GM18505 (cell line): Measurements from ENCODE around the gene IGF1R.

ENCODE experiments used
- ATAC-seq: cut with Tn5 transposase; IDR thresholded peaks from one replicate; pipeline ENCODE4 v1.9.1; 2021; ENCODE audit not compliant: unreplicated experiment
- POLR2A ChIP-seq: IDR thresholded peaks from 4 replicates; pipeline ENCODE4 v1.6.1; 2011; ENCODE audit warnings: borderline replicate concordance; ENCODE audit not compliant: insufficient read depth, insufficient read length; ENCODE audit errors: extremely low read depth

IGF1R gene

DNA sequence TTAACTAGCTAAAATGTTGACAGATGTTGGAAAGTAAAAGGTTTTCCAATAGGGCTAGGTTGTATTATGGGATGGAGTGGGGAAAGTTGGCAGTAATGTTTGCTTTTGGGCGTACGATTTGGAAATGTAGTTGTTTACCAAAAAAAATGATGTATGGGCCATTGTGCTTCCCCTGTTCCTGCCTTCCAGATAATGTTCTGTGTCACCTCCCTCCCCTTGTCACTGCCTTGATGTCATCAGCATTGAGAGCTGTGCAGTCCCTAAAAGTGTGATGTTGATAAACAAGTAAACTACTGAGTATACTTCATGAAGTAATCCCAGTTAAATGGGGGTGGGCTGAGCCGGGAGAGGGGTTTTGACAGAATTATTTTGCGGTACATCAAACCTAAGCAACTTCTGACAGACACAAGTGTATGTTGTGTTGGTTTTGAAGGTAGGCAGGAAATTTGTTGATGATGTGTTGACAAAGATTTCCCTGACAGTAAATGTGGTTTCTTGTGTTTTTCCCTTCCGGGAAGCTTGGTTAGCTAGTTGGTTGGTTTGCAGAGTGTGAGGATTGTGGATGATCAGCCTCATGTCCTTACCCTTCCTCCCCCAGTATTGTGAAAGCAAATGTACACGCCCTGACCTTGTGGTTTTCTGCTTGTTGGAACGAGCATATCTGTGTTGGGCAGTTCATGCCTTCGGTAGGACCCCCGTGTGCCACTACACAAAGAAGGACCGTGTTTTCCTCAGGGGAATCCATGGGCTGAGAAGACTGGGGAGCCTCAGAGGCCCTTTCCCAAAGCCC lies 271.9 kb downstream of the IGF1R start:
- ATAC-seq, result no peak

DNA sequence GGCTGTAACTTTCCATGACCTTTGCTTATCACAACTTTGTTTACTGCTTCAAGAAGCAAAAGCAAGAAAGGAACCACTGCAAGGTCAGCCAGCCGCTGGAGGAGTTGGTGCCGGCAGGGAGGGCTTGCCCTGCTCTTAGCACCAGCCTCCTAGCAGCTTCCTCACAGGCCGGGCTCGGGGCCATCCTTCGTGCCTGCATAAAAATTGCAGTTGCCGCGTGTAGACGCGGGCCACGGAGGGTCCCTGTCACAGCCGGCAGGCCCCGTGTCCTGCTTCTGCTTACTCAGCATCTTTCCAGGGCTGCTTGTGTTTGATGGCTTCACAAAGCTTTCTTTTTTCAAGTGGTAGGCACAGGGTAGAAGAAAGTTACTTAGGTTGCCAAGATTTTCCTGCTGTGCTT lies 274.8 kb downstream of the IGF1R start:
- ATAC-seq, result no peak
- TF ChIP-seq POLR2A, result no peak

More for the DNA sequence above, 271.9 kb downstream of the IGF1R start:
- no peak for TF ChIP-seq POLR2A

DNA sequence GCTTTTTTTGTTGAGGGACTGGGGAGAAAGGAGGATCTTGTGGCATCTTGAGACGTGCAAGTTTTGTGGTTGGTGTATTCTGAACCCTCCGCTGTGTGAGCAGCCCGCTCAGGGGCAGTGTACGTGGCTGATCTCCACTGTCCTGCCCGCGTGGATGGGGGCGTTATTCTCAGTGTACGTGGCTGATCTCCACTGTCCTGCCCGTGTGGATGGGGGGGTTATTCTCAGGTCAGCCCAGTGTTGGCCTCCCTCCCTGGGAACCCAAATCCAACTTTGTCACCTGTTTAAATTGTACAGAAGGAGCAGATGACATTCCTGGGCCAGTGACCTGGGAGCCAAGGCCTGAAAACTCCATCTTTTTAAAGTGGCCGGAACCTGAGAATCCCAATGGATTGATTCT lies 275.2 kb downstream of the IGF1R start:
- ATAC-seq, result no peak
- no peak for TF ChIP-seq POLR2A

DNA sequence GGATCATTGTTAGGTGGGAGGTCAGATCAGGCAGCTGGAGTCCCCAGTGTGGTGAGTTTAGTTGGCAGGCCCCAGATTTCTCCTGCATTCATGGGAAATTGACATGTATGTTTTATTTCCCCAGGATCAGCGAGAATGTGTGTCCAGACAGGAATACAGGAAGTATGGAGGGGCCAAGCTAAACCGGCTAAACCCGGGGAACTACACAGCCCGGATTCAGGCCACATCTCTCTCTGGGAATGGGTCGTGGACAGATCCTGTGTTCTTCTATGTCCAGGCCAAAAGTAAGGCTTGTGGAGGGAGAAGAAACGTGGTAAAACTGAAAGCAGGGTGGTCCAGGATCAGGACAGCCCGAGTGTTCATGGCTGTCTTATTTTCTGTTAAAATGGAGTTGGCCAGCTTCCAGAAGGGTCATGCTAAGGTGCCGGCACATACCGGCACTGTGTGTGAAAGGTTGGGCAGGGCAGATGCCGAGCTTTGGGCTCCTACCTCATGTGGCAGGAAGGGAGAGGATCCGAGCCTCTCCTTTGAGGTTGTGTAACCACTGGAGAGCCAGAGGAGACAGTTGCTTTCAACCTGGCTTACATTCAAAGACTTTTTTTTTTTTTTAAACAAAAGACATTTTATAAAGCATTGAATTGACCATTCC lies 276.2 kb downstream of the IGF1R start:
- no peak for TF ChIP-seq POLR2A
- no peak for ATAC-seq

DNA sequence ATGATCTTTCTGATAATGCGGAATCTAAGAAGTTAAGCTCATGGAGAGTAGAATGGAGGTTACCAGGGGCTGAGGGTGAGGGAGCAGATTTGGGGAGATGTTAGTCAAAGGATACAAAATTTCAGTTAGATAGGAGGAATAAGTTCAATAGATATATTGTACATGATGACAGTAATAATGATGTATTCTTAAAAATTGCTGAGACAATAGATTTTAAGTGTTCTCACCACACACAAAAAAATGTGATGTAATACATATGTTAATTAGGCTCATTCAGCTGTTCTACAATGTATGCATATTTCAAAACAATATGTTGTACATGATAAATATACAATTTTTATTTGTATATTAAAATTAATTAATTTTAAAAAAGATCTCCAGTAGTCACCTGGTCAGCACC lies 277.9 kb downstream of the IGF1R start:
- TF ChIP-seq POLR2A, result no peak
- no peak for ATAC-seq

DNA sequence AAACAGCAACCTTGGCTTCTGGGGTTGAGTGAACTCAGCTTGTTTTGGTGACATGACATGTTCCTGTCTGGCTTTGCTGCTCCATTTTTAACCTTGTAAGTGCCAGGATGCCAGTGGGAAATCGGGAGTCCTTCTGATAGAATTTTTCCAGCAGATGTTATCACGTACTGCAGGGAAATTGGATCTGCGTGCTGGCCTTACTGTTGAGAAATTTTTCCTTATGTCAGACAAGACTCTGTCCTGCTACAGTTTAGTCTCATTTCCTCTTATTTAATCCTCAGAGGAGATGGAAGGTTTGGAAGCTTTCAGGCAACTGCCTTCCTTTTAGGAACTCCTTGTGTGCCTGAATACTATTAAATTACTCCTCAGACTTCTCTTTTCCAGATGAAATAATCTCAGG lies 278.7 kb downstream of the IGF1R start:
- no peak for TF ChIP-seq POLR2A
- ATAC-seq, result no peak

DNA sequence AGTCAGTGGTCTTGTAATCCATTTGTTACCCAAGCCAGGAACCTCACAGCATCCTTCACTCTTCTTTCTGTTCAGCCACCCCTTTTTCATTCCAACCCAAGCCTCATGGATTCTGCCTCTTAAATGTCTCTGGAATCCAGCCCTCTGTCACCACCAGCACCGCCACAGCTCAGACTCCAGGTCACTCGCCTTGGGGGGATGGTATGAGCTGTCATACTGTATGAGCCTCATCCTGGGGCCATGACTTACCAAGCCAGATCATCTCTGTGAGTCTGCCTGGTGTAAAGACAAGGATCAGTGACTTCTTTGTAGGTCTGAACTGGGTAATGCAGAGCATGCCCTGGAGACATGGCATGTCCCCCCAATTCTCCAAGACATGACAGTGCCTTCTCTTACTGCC lies 279.7 kb downstream of the IGF1R start:
- ATAC-seq, result no peak
- TF ChIP-seq POLR2A, result no peak

DNA sequence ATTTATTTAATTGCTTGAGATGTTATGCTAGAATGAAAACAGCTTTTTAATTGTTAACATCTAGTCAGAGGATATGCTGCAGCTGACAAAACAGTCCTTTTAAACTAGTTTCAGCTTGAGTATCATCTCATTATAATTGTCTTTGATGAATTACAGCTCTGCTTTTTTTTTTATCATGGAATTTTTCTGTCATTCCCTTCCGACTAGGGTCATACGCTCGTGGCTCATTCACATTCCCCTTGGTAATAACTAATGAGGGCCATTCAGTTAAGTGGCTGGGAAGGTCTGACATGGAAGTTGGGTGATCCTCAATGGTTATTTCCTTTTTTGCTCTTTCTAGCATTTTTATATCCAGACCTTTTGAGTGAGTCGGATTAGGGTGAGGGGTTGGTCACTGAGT lies 282.2 kb downstream of the IGF1R start:
- TF ChIP-seq POLR2A, result no peak
- no peak for ATAC-seq

DNA sequence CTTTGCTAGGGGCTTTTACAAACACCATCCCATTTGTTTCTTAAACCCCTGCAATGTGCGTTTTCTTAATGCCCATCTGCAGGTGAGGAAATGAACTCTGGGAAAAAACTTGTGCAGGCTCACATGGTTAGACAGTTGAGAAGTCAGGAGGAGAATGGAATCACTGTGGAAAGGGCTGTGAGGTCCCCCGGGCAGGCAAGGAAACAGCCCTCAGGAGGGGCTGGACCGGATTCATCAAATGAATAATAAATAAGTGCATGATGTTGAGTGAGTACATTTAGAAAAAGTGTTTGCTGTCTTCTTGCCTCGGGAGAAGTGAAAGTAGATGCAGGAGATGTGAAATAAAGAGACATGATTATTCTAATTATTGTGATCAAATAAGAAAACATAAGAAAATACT lies 282.7 kb downstream of the IGF1R start:
- no peak for TF ChIP-seq POLR2A
- no peak for ATAC-seq

DNA sequence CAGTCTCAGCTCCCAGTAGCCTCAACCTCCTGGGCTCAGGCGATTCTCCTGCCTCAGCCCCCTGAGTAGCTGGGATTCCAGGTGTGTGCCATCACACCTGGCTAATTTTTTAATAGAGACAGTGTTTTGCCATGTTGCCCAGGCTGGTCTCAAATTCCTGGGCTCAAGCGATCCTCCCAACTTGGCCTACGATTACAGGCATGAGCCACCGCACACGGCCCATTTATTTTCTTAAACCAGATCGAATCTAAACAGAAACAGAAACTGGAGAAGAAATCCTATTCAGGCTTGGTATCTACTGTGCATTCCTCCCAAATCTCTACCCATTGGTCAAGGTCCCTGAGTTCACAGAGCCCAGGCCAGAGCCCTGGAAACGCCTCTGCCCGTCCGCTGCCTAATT lies 285.1 kb downstream of the IGF1R start:
- no peak for ATAC-seq
- TF ChIP-seq POLR2A, result no peak

DNA sequence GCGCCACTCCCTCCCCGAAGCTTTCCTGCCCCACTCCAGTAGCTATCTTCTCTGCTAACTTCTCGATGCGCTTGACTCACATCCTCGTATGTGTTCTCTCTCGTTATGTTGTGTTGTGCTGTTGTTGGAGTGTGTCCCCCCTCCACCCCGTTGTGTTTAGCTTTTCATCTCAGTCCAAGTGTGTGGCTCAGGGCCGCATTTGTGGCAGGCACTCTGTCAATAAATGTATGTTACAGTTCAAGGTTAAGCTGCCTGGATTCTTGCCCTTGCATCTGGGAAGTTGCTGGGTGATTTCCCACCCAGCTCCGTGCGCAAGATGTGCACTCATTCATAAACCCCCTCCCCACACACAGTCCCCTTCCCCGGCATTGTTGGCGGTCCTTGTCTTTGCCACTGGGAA lies 287.4 kb downstream of the IGF1R start:
- TF ChIP-seq POLR2A, result no peak
- ATAC-seq, result no peak

DNA sequence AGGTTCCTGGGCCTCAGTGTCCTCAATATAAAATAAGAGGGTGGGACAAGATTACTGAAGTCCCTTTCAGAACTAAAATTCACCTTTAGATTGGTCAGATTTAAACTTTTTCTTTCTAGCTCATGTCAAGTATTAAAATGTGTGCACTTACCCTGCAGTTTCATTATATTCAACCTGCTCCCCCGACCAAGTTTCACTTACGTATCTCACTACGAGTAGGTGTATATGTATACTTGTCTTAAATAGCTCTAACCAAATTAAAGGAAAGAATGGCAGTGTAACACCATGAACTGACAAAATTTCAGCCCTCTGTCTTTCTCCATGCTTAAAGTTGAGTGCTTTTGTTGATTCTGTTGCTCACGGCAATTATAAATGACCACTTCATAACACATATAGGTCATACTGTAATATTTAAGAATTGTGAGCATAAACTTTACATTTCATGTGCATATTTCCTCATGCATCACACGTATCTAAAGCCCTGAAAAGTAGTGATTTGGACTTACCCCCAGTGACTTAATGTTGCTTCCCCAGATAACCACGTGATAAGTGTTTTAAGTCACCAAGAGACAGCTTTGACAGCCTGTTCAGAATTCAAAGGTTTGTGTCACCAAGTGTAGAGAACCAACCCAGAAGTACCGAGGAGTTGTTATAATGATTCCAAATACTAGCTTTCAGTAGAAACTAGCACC lies 289.2 kb downstream of the IGF1R start:
- ATAC-seq, result peak; percentile 76
- TF ChIP-seq POLR2A, result no peak

DNA sequence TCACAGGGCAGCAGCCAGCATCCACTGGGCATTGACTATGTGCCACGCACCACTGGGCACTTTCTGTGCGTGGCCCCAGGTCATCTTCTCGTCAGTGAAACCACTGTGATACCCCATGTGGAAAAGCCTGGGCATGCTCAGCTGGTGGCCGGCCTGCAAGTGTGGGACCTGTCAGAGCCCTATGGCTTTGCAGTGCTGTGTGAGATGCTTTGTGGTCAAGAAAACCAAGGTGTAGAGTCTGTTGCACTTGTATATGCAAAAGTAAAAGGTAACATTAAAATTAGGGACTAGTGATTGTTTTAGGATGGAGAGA lies 289.7 kb downstream of the IGF1R start:
- ATAC-seq, result peak; percentile 40
- no peak for TF ChIP-seq POLR2A

DNA sequence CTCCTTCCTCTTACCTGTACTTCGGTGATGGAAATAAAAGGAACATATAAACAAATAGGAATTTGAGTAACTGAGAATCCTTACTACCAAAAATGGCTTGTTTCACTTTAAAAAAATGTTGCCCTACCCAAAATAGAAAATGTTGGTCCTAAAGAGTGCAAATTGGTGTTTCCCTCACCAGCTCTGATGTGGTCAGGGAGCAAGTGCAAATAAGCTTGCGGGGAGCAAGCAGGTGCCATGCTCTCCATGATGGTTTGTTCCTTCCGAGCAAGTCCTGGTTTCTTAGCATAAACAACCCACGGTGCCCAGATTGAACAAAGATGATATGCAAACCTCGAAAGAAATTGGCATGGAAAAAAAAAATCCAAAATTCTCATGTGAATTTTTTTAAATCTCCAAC lies 290.5 kb downstream of the IGF1R start:
- no peak for TF ChIP-seq POLR2A
- ATAC-seq, result no peak
